ENCODE results near the gene FER. TPM values are rescaled to one million over a fixed set of nuclear protein-coding genes. Genes with fewer than 3 reads are reported as not detected.
"Not testable (repeated sequence)": the region's sequence is repeated elsewhere in the genome, so short reads cannot be mapped to it uniquely, and the experiment has no call there.

FER gene
- total RNA-seq, 2 experiments from 2014 or later: 14.2 to 15.9 TPM

GRCh38 chr5:108857905-108858304, 110.2 kb downstream of the FER start:
- Histone ChIP-seq H3K9me3 (ENCODE audit: control insufficient read depth in 1 of 2, insufficient read depth in 1 of 2, low read length in 2 of 2) (no peaks in the 10 kb centered on the region), H3K27me3 (ENCODE audit: control insufficient read depth in 1 of 2, insufficient read depth in 2 of 2, low read length in 2 of 2) (no peaks in the 10 kb centered on the region), H3K36me3 (ENCODE audit: insufficient read depth, low read length) (no peaks in the 10 kb centered on the region), H3K4me3 (ENCODE audit: low read length) (no peak overlapping the region), H3K4me1 (ENCODE audit: insufficient read depth, low read length) (no peaks in the 10 kb centered on the region), H3K27ac (ENCODE audit: low read depth in 1 of 2, low read length in 2 of 2) (no peak overlapping the region)
- Mint-ChIP-seq H3K9me3 (no peaks in the 10 kb centered on the region), H3K27ac (no peak overlapping the region), H3K4me1 (ENCODE audit: low read depth) (peaks cover 5% of the 10 kb centered on the region), H3K36me3 (ENCODE audit: low read depth) (peaks cover 5% of the 10 kb centered on the region), H3K27me3 (no peaks in the 10 kb centered on the region), H3K4me3 (no peak overlapping the region)
- TF ChIP-seq CTCF (IDR thresholded peaks at IDR 0.05): no peak
- CTCF ChIA-PET: interaction anchor here (0.9 kb wide), 1 partner anchor 26 kb away, joined by 3 read pairs; no protein-coding TSS in a partner anchor
- POLR2A ChIA-PET: no interaction called here
- DNase-seq (no peak), ATAC-seq (ENCODE audit: poor library complexity) (no peak)
- intact Hi-C loops (cut with DNase I, micrococcal nuclease): no loop called here

GRCh38 chr5:108858959-108859358, 111.3 kb downstream of the FER start:
- H3K27me3 ChIP-seq (ENCODE audit: control insufficient read depth in 1 of 2, insufficient read depth in 2 of 2, low read length in 2 of 2): no peaks in the 10 kb centered on the region
- intact Hi-C loops (cut with DNase I, micrococcal nuclease): no loop called here
- ChIA-PET POLR2A (no interaction called here), CTCF (interaction anchor here (0.6 kb wide), 1 partner anchor 174 kb away, joined by 3 read pairs; no protein-coding TSS in a partner anchor)
- H3K9me3 ChIP-seq (ENCODE audit: control insufficient read depth in 1 of 2, insufficient read depth in 1 of 2, low read length in 2 of 2): no peaks in the 10 kb centered on the region
- no peaks in the 10 kb centered on the region for H3K4me1 ChIP-seq (ENCODE audit: insufficient read depth, low read length)
- Mint-ChIP-seq H3K27ac (no peak overlapping the region), H3K4me1 (ENCODE audit: low read depth) (peaks cover 5% of the 10 kb centered on the region), H3K9me3 (peaks cover 2% of the 10 kb centered on the region), H3K4me3 (no peak overlapping the region), H3K27me3 (no peaks in the 10 kb centered on the region), H3K36me3 (ENCODE audit: low read depth) (peaks cover 12% of the 10 kb centered on the region)
- DNase-seq (peak in 3 of 14 experiments; percentile 6 to 42 (median 24)), ATAC-seq (ENCODE audit: poor library complexity) (no peak)
- H3K4me3 ChIP-seq (ENCODE audit: low read length): no peak overlapping the region
- TF ChIP-seq CTCF (IDR thresholded peaks at IDR 0.05): no peak
- no peaks in the 10 kb centered on the region for H3K36me3 ChIP-seq (ENCODE audit: insufficient read depth, low read length)
- H3K27ac ChIP-seq (ENCODE audit: low read depth in 1 of 2, low read length in 2 of 2): no peak overlapping the region

- Histone ChIP-seq H3K4me1 (ENCODE audit: insufficient read depth, low read length) (no peaks in the 10 kb centered on the region), H3K27me3 (ENCODE audit: control insufficient read depth in 1 of 2, insufficient read depth in 2 of 2, low read length in 2 of 2) (no peaks in the 10 kb centered on the region), H3K36me3 (ENCODE audit: insufficient read depth, low read length) (no peaks in the 10 kb centered on the region), H3K27ac (ENCODE audit: low read depth in 1 of 2, low read length in 2 of 2) (no peak overlapping the region), H3K4me3 (ENCODE audit: low read length) (no peak overlapping the region), H3K9me3 (ENCODE audit: control insufficient read depth in 1 of 2, insufficient read depth in 1 of 2, low read length in 2 of 2) (no peaks in the 10 kb centered on the region)
- ATAC-seq (ENCODE audit: poor library complexity) (no peak), DNase-seq (no peak)
- no peak overlapping the region for H3K27ac Mint-ChIP-seq
- intact Hi-C loops (cut with DNase I, micrococcal nuclease): no loop called here
- H3K27me3 Mint-ChIP-seq: no peaks in the 10 kb centered on the region
- POLR2A ChIA-PET: interaction anchor here (0.6 kb wide), 1 partner anchor 283 kb away, joined by 3 read pairs; no protein-coding TSS in a partner anchor
- H3K4me1 Mint-ChIP-seq (ENCODE audit: low read depth): peaks cover 5% of the 10 kb centered on the region
- CTCF ChIA-PET: no interaction called here
- H3K36me3 Mint-ChIP-seq (ENCODE audit: low read depth): peaks cover 36% of the 10 kb centered on the region
- H3K4me3 Mint-ChIP-seq: no peak overlapping the region
- TF ChIP-seq CTCF (IDR thresholded peaks at IDR 0.05): no peak
- peaks cover 4% of the 10 kb centered on the region for H3K9me3 Mint-ChIP-seq
These were observed 114.5 kb downstream of the FER start for GRCh38 chr5:108862211-108862610.

- H3K9me3 Mint-ChIP-seq; H3K9me3 ChIP-seq (ENCODE audit: control insufficient read depth in 1 of 2, insufficient read depth in 1 of 2, low read length in 2 of 2); H3K4me3 Mint-ChIP-seq; H3K27me3 Mint-ChIP-seq; CTCF ChIA-PET; H3K27ac Mint-ChIP-seq; H3K27ac ChIP-seq (ENCODE audit: low read depth in 1 of 2, low read length in 2 of 2); H3K4me3 ChIP-seq (ENCODE audit: low read length); POLR2A ChIA-PET; H3K4me1 ChIP-seq (ENCODE audit: insufficient read depth, low read length); H3K36me3 ChIP-seq (ENCODE audit: insufficient read depth, low read length); intact Hi-C loops (cut with DNase I, micrococcal nuclease); H3K27me3 ChIP-seq (ENCODE audit: control insufficient read depth in 1 of 2, insufficient read depth in 2 of 2, low read length in 2 of 2); ATAC-seq (ENCODE audit: poor library complexity); H3K4me1 Mint-ChIP-seq (ENCODE audit: low read depth); DNase-seq: not testable (repeated sequence)
- peaks cover 61% of the 10 kb centered on the region for H3K36me3 Mint-ChIP-seq (ENCODE audit: low read depth)
These were observed 118.4 kb downstream of the FER start for GRCh38 chr5:108866097-108866496.
